WERI-Rb-1 (cell line): ENCODE measurements around the gene PKD1L1.

Experiments used
- DNase-seq: peaks from one replicate; pipeline ENCODE4 v3.0.0-alpha.2; 2020
- H3K27ac ChIP-seq: fragments of 250-450 bp; sonication (Bioruptor Pico); 2 replicates; pipeline ENCODE4 v1.5.1; 2020; ENCODE audit warnings: mild to moderate bottlenecking, moderate library complexity
- H3K27me3 ChIP-seq: fragments of 250-450 bp; sonication (Bioruptor Pico); 2 replicates; pipeline ENCODE4 v1.5.1; 2021; ENCODE audit warnings: mild to moderate bottlenecking, low read depth, moderate library complexity; ENCODE audit not compliant: insufficient read depth, severe bottlenecking
- H3K36me3 ChIP-seq: fragments of 250-450 bp; sonication (Bioruptor Pico); 2 replicates; pipeline ENCODE4 v1.5.1; 2020; ENCODE audit warnings: mild to moderate bottlenecking, moderate library complexity
- H3K4me3 ChIP-seq: 2 replicates; pipeline ENCODE4 v1.5.1; 2011; ENCODE audit warnings: low read depth, mild to moderate bottlenecking, control low read depth, low read length
- H3K9me3 ChIP-seq: fragments of 250-450 bp; sonication (Bioruptor Pico); 2 replicates; pipeline ENCODE4 v1.5.1; 2021; ENCODE audit warnings: mild to moderate bottlenecking, moderate library complexity; ENCODE audit not compliant: severe bottlenecking
- TF ChIP-seq, protein P1 (sequence below): IDR thresholded peaks from 2 replicates; pipeline ENCODE4 v1.5.1; 2011; ENCODE audit warnings: low read depth, mild to moderate bottlenecking, control low read depth, inconsistent platforms, low read length

The PKD1L1 gene

DNA sequence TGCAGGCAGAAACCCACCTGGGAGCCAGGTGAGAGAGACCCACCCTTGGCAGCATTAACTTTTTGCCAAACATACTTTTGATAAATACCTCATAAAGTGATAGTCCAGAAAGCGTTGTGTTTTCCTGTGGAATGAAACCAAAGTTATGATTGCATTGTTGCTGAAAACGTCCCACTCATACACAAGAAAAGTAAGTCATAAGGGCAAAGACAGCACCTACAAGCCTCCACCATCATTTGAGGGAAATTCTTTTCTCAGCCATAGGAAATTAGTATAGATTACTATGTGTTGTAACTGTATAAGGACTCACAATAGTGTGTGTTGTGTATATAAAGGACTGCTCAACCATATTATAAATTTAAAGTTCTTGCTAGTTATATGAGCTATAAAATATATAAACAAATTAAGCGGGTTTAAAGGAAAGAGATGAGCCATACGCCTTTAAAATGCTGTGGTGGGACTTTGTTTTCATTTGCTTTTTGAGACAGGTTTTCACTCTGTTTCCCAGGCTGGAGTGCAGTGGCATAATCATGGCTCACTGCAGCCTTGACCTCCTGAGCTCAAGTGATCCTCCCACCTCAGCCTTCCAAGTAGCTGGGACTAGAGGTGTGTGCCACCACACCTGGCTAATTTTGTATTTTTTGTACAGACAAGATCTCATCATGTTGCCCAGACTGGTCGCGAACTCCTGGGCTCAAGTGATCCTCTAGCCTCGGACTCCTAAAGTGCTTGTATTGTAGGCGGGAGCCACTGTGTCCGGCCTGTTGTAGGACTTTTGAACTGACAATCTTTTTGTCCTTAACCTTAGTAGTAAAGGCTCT lies 160.8 kb downstream of the PKD1L1 start:
- TF ChIP-seq, protein P1, sequence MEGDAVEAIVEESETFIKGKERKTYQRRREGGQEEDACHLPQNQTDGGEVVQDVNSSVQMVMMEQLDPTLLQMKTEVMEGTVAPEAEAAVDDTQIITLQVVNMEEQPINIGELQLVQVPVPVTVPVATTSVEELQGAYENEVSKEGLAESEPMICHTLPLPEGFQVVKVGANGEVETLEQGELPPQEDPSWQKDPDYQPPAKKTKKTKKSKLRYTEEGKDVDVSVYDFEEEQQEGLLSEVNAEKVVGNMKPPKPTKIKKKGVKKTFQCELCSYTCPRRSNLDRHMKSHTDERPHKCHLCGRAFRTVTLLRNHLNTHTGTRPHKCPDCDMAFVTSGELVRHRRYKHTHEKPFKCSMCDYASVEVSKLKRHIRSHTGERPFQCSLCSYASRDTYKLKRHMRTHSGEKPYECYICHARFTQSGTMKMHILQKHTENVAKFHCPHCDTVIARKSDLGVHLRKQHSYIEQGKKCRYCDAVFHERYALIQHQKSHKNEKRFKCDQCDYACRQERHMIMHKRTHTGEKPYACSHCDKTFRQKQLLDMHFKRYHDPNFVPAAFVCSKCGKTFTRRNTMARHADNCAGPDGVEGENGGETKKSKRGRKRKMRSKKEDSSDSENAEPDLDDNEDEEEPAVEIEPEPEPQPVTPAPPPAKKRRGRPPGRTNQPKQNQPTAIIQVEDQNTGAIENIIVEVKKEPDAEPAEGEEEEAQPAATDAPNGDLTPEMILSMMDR, result no peak
- no peak for DNase-seq

DNA sequence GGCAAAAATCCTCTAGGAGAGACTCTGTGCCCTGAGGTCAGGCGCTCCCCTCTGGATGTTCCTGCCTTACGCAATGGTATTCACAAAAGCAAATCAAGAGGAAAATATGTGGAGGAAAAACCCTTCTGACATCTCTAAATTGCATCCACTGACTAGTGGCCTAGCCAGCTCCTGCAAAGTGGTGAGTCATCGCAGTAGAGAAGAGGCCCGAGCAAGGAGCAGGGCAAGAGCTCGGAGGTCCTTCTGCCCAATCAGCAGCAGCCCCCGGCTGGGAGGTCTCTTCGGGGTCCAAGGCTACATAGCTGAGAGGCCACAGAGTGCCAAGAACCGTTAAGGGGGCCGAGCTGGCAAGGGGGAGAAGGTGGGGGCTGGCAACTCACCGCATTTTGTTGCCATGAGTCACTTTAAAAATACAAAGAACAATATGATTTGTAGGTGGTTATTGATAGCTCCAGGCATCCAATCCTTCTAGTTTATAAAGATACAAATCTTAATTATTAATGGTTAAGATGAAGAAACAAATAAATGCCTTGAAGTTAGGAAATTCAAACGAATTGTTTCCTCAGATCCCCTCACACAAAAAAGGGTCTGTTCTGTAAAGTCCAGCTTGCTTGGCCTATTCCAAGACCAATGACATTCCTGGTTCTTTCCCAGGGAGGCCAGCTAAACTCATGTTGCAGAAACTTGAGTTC lies 161.6 kb downstream of the PKD1L1 start:
- Histone ChIP-seq H3K27me3 (no peaks in the 10 kb centered on the region), H3K4me3 (no peak overlapping the region), H3K9me3 (no peaks in the 10 kb centered on the region), H3K36me3 (no peaks in the 10 kb centered on the region), H3K27ac (no peak overlapping the region)
- TF ChIP-seq, protein P1, result no peak
- no peak for DNase-seq

More for the DNA sequence above, 160.8 kb downstream of the PKD1L1 start:
- Histone ChIP-seq H3K9me3 (no peaks in the 10 kb centered on the region), H3K27me3 (no peaks in the 10 kb centered on the region), H3K36me3 (no peaks in the 10 kb centered on the region), H3K4me3 (no peak overlapping the region), H3K27ac (no peak overlapping the region)

DNA sequence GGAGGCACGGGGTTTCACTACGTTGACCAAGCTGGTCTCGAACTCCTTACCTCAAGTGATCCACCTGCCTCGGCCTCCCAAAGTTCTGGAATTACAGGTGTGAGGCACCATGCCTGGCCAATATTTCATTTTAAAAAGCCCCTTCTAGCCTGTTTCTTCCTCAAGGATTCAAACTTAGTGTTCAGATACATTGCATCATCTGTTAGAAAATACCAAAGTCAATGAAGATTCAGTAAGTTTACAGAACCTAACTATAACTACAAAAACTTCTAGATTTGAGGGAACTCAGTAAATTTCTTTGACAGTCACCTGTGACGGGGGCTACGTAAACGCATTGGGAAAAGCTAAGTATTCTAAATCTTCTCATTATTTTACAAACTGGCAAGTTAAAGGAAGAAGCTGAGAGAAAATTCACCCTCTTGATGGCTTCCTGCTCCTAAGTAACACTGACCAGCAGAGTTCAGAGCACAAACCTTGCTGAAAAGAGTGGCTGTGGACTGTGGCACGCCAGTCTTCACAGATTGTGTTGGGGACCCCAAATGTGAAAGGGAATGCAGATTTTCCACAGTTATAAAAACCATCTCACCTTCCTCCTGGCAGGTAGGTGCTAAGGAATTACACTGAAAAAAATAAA lies 162.2 kb downstream of the PKD1L1 start:
- Histone ChIP-seq H3K27ac (no peak overlapping the region), H3K4me3 (no peak overlapping the region), H3K9me3 (no peaks in the 10 kb centered on the region), H3K27me3 (no peaks in the 10 kb centered on the region), H3K36me3 (no peaks in the 10 kb centered on the region)
- DNase-seq, result no peak
- TF ChIP-seq, protein P1, result no peak

DNA sequence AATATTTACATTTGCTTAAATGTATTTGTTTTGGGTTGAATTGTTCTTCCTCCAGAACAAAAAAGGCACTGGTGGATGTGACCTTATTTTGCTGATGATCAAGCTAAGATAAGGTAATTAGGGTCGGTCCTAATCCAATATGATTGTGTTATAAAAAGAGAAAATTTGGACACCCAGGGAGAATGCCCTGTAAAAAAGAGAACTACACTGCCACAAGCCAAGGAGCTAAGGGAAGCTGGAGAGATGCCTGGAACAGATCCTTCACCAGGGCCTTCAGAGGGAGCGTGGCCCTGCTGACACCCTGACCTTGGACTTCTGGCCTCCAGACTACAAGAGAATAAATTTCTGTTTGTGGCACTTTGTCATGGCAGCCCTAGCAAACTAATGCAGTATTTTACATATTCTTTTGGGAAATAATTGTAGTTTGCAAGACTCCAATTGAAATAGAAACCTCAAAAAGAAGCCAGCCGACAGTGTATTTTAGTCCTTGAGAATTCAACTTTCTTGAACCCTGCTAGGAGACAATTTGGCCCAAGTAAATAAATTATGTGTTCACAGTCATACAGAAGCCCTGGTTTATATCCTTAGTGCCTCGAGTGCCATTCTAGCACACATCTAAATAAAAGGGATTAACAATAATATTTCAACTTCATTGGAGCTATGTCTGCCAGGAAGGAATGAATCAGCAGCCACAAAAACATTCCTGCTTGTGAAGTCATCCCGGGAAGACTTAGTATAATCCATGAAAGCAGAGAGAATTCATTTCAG lies 164.6 kb downstream of the PKD1L1 start:
- no peaks in the 10 kb centered on the region for H3K27me3 ChIP-seq
- no peak overlapping the region for H3K4me3 ChIP-seq
- no peak for DNase-seq
- TF ChIP-seq, protein P1, result no peak
- no peak overlapping the region for H3K27ac ChIP-seq
- H3K9me3 ChIP-seq, result no peaks in the 10 kb centered on the region
- H3K36me3 ChIP-seq, result no peaks in the 10 kb centered on the region

DNA sequence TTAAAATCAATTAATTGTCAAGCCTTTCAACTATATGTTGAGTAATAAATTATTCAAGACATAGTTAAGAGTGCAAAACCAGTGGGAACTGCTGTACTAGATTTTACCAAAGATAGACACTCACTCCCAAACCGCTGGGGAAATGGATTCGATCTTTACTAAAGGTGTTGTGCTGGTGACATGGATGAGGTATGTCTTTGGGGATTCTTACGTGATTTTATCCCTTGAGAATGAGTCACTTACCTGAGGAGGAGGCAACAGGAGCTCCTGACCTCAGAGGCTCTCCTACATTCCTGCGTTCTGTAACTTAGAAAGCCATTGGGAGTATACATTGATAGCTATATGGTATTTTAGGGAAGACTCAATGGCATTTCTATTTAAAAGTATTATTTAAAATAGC lies 165.5 kb downstream of the PKD1L1 start:
- no peak overlapping the region for H3K27ac ChIP-seq
- no peaks in the 10 kb centered on the region for H3K9me3 ChIP-seq
- H3K36me3 ChIP-seq, result no peaks in the 10 kb centered on the region
- TF ChIP-seq, protein P1, result no peak
- no peaks in the 10 kb centered on the region for H3K27me3 ChIP-seq
- H3K4me3 ChIP-seq, result no peak overlapping the region
- no peak for DNase-seq
